ENCODE measurements around the gene ATP2A3. TPM values are rescaled to one million over a fixed set of nuclear protein-coding genes. Genes with fewer than 3 reads are reported as not detected.
A peak's percentile ranks its signal among the peaks of the same experiment; 100 is the strongest.

ATP2A3 gene
- total and polyA plus RNA-seq, 8 donors = 5.8 to 53.5 (median 7.4) TPM

GRCh38 chr17:3959921-3960601 lies 4.2 kb downstream of the ATP2A3 start:
- DNase-seq (no peak), ATAC-seq (no peak)
- no peaks in the 10 kb centered on the region for H3K9me3 ChIP-seq
- H3K4me3 ChIP-seq = no peak overlapping the region
- H3K4me1 ChIP-seq = peaks cover 6 to 68% of the 10 kb centered on the region in 2 donors
- no peak for TF ChIP-seq CTCF (IDR thresholded peaks at IDR 0.05)
- intact Hi-C loops (cut with DNase I) = no loop called here
- peak overlapping the region in 1 of 2 donors; percentile 90 for H3K27ac ChIP-seq
- H3K27me3 ChIP-seq = peaks cover 0 to 16% of the 10 kb centered on the region in 2 donors
- no peaks in the 10 kb centered on the region for H3K36me3 ChIP-seq

GRCh38 chr17:3959295-3959899 lies 4.8 kb downstream of the ATP2A3 start:
- peak in 1 of 4 donors; percentile 48 for DNase-seq
- peaks cover 0 to 14% of the 10 kb centered on the region in 2 donors for H3K27me3 ChIP-seq
- H3K27ac ChIP-seq = peak overlapping the region in 1 of 2 donors; percentile 90
- intact Hi-C loops (cut with DNase I) = no loop called here
- no peak for TF ChIP-seq CTCF (IDR thresholded peaks at IDR 0.05)
- no peaks in the 10 kb centered on the region for H3K36me3 ChIP-seq
- H3K9me3 ChIP-seq = no peaks in the 10 kb centered on the region
- H3K4me3 ChIP-seq = no peak overlapping the region
- ATAC-seq = peak; percentile 35
- peaks cover 6 to 66% of the 10 kb centered on the region in 2 donors for H3K4me1 ChIP-seq

GRCh38 chr17:3957735-3958599 lies 6.3 kb downstream of the ATP2A3 start:
- ATAC-seq = no peak
- DNase-seq = no peak
- H3K4me3 ChIP-seq = no peak overlapping the region

GRCh38 chr17:3956983-3957382 lies 7.3 kb downstream of the ATP2A3 start:
- H3K4me1 ChIP-seq = peaks cover 6 to 45% of the 10 kb centered on the region in 2 donors

More at GRCh38 chr17:3957735-3958599, 6.3 kb downstream of the ATP2A3 start:
- Histone ChIP-seq H3K27ac (no peak overlapping the region), H3K36me3 (no peaks in the 10 kb centered on the region), H3K9me3 (no peaks in the 10 kb centered on the region), H3K27me3 (no peaks in the 10 kb centered on the region), H3K4me1 (peaks cover 6 to 55% of the 10 kb centered on the region in 2 donors)
- intact Hi-C loops (cut with DNase I) = no loop called here
- no peak for TF ChIP-seq CTCF (IDR thresholded peaks at IDR 0.05)

More at GRCh38 chr17:3956983-3957382, 7.3 kb downstream of the ATP2A3 start:
- Histone ChIP-seq H3K36me3 (no peaks in the 10 kb centered on the region), H3K4me3 (no peak overlapping the region), H3K27me3 (no peaks in the 10 kb centered on the region), H3K9me3 (no peaks in the 10 kb centered on the region), H3K27ac (no peak overlapping the region)
- no peak for TF ChIP-seq CTCF (IDR thresholded peaks at IDR 0.05)
- no peak for ATAC-seq
- DNase-seq = no peak
- intact Hi-C loops (cut with DNase I) = no loop called here

Data from left lung (tissue), 10 donors.